ENCODE results near the gene TSC22D3. TPM values are rescaled to one million over a fixed set of nuclear protein-coding genes. Genes with fewer than 3 reads are reported as not detected.
"Not testable (repeated sequence)": the region's sequence is repeated elsewhere in the genome, so short reads cannot be mapped to it uniquely, and the experiment has no call there.

TSC22D3 gene
- total RNA-seq, 1 donor from 2014 or later, result 19.1 TPM

DNA sequence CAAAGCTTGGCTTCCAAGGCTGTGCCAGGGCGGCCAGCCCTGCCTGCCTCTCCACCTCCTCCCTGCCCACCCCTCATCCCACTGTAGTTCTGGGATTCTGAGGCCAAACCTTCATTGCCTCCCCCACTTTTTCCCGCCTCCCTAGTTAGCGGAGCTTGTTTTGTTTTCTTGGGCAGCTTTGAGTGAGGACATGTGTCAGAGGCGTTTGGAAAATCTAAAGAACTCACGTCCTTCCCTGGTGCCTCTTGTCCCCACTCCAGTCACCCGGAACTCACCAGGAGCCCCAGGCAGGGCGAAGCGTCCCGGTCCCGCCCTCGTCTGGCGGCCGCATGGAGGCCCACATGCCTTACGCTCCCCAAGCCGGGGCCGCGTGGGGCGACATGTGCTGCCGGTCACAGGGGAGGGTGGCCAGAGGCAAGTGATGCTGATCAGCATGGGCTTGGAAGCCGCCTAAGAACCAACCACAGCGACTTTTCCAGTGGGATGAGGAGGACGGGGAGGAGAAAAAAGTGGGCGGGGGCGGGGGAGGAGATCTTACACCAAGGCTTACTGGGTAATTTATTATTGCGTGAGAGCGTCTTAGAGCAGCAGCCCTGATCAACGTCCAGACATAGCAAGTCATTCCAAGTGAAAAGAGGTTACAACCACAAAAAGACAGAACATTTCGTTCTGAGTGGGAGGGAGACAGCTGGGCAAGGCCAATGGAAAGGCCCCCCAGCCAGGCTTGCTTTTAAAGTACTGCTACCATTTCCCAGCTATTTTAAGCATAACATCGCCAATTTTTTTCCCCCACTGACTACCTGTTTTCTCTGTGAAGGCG lies 98.8 kb downstream of the TSC22D3 start:
- peak; percentile 38 for DNase-seq (ENCODE audit: low spot score)
- intact Hi-C loops (cut with micrococcal nuclease), result loop anchor here (2.0 kb wide), 1 partner anchor 150 kb away; no protein-coding TSS in a partner anchor
- peak overlapping the region; percentile 90 for H3K4me3 Mint-ChIP-seq (ENCODE audit: low read depth)

DNA sequence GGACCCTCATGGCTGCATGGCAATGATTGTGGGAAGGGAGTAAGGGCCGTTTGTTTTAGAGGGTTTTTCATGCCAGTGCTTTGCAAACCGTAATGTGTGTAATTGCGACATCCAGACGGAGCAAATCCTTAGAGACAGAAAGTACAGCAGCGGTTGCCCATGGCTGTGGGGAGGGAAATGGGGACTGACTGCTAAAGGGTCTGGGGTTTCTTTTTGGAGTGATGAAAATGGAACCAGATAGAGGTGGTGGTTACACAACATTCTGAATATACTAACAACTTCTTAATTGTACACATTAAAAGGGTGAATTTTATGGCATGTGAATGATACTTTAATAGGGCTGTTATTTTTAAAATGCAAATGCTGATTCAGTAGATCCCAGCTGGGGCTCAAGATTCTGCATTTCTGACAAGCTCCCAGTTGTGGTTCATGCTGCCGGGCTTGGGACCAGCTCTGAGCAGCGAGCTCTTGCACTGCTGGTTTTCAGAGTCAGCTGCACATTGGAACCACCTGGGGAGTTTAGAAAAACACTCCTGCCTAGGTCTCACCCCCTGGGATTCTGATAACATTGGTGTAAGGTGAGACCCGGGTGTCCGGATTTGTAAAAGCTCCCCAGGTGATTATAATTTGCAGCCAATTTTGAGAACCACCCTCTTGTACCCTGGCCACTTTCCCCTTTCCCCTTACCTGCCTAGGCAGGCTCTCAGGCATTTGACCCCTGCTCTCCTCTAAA lies 99.6 kb downstream of the TSC22D3 start:
- Mint-ChIP-seq H3K27me3 (ENCODE audit: low read depth) (no peaks in the 10 kb centered on the region), H3K27ac (peak overlapping the region; percentile 99), H3K9me3 (no peaks in the 10 kb centered on the region), H3K36me3 (ENCODE audit: low read depth) (peaks cover 5% of the 10 kb centered on the region), H3K4me1 (ENCODE audit: low read depth) (peaks cover 58% of the 10 kb centered on the region), H3K4me3 (ENCODE audit: low read depth) (peak overlapping the region; percentile 90)
- intact Hi-C loops (cut with micrococcal nuclease), result loop anchor here (2.0 kb wide), 1 partner anchor 151 kb away; no protein-coding TSS in a partner anchor
- no peak for DNase-seq (ENCODE audit: low spot score)

More for the DNA sequence above, 98.8 kb downstream of the TSC22D3 start:
- Mint-ChIP-seq H3K27me3 (ENCODE audit: low read depth) (no peaks in the 10 kb centered on the region), H3K27ac (peak overlapping the region; percentile 99), H3K9me3 (no peaks in the 10 kb centered on the region), H3K4me1 (ENCODE audit: low read depth) (peaks cover 58% of the 10 kb centered on the region), H3K36me3 (ENCODE audit: low read depth) (peaks cover 5% of the 10 kb centered on the region)

DNA sequence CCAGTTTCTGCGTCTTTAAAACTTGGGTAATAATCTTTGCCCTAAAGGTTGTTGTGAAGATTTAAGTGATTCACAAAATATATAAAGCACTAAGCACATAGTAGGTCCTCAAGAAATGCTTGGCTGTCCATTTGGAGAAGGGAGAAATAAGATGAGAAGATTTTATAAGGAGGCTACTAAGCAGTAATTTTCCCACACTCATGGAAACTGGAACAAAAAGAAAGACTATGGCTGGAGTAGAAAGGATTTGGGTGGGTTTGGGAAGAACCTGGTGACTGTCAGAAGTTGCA lies 100.3 kb downstream of the TSC22D3 start:
- Mint-ChIP-seq H3K9me3 (no peaks in the 10 kb centered on the region), H3K4me3 (ENCODE audit: low read depth) (peak overlapping the region; percentile 90), H3K36me3 (ENCODE audit: low read depth) (peaks cover 5% of the 10 kb centered on the region), H3K27ac (peak overlapping the region; percentile 99), H3K4me1 (ENCODE audit: low read depth) (peaks cover 56% of the 10 kb centered on the region), H3K27me3 (ENCODE audit: low read depth) (no peaks in the 10 kb centered on the region)
- intact Hi-C loops (cut with micrococcal nuclease), result no loop called here
- no peak for DNase-seq (ENCODE audit: low spot score)

GRCh38 chrX:107674480-107675364 lies 100.9 kb downstream of the TSC22D3 start:
- Mint-ChIP-seq H3K27me3 (ENCODE audit: low read depth) (no peaks in the 10 kb centered on the region), H3K9me3 (no peaks in the 10 kb centered on the region), H3K36me3 (ENCODE audit: low read depth) (peaks cover 5% of the 10 kb centered on the region), H3K27ac (peak overlapping the region; percentile 99), H3K4me3 (ENCODE audit: low read depth) (peak overlapping the region; percentile 90), H3K4me1 (ENCODE audit: low read depth) (peaks cover 53% of the 10 kb centered on the region)
- peak; percentile 33 for DNase-seq (ENCODE audit: low spot score)
- intact Hi-C loops (cut with micrococcal nuclease), result loop anchor here (1.0 to 5.0 kb wide), 3 partner anchors 37 to 173 kb away; no protein-coding TSS in a partner anchor

DNA sequence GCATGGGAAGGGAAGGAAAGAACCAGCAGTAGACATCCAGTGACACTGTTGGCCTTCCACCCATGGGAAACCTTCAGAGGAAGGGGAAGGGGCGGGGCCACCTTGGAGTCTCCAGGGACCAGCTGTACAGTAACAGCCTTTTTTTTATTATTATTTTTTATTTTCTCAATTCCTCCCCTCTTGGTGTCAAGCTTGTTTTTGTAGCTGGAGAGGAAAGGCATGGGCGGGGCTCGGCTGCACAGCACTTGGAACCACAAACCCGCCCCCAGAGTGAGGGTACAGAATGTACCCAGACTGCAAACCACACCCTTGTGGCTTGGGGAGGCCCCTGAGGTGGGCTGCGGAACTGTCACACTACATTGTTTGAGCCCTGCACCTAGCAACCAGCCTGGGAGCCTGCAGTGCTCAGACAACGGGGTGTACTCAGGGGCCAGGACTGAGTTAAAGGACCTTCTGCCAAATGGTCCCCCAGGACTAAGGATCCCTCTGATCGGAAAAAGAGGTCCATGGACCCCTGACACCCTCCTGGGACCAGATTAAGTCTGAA lies 101.6 kb downstream of the TSC22D3 start:
- peak; percentile 86 for DNase-seq (ENCODE audit: low spot score)
- H3K27me3 Mint-ChIP-seq (ENCODE audit: low read depth), result no peaks in the 10 kb centered on the region
- intact Hi-C loops (cut with micrococcal nuclease), result loop anchor here (1.0 to 5.0 kb wide), 5 partner anchors 37 to 173 kb away; partner anchors contain the start of genes NCBP2L and PRPS1
- H3K4me1 Mint-ChIP-seq (ENCODE audit: low read depth), result peaks cover 48% of the 10 kb centered on the region
- H3K36me3 Mint-ChIP-seq (ENCODE audit: low read depth), result peaks cover 5% of the 10 kb centered on the region
- H3K27ac Mint-ChIP-seq, result peak overlapping the region; percentile 99
- H3K4me3 Mint-ChIP-seq (ENCODE audit: low read depth), result peak overlapping the region; percentile 90
- no peaks in the 10 kb centered on the region for H3K9me3 Mint-ChIP-seq

DNA sequence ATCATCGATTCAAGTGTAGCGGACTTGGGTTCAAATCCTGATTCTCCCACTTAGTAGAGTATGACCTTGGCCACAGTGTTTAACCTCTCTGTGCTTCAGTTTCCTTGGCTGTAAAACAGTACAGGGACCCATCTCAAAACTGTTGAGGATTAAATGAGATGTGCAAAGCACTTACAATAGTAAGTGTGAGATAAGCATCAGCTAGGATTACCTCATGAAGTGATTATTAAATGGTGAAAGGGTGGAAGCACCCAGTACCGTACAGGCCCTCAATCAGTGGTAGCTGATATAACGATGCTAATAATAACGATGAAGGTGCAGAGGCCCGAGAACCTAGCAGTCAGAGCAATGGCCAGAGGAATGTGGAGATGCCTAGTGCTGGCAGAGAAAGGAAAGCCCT lies 102.2 kb downstream of the TSC22D3 start:
- Mint-ChIP-seq H3K27ac (peak overlapping the region; percentile 99), H3K4me1 (ENCODE audit: low read depth) (peaks cover 42% of the 10 kb centered on the region), H3K36me3 (ENCODE audit: low read depth) (peaks cover 5% of the 10 kb centered on the region), H3K27me3 (ENCODE audit: low read depth) (no peaks in the 10 kb centered on the region), H3K4me3 (ENCODE audit: low read depth) (peak overlapping the region; percentile 54), H3K9me3 (no peaks in the 10 kb centered on the region)
- DNase-seq (ENCODE audit: low spot score), result no peak
- intact Hi-C loops (cut with micrococcal nuclease), result loop anchor here (1.0 to 5.0 kb wide), 3 partner anchors 45 to 174 kb away; partner anchors contain the start of genes NCBP2L and PRPS1

DNA sequence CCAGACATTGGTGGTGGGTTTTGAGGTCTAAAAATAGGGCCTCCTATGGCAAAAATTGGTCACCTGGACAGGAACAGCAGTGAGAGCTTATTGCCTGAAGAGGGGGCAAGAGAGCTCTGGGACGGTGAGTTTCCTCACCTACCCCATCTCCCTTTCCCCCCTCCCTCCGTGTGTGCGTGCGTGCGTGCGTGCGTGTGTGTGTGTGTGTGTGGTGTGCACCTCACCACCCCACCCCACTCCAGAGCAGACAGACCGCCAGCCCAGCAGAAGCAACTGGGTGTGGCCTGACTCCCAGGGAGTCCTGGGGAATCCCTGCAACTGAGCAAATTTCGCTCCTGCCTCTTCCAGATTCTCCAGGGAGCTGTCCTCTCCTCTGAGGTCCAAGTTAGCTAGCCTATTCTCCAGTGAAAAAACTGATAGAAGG lies 102.6 kb downstream of the TSC22D3 start:
- no peaks in the 10 kb centered on the region for H3K9me3 Mint-ChIP-seq
- peaks cover 37% of the 10 kb centered on the region for H3K4me1 Mint-ChIP-seq (ENCODE audit: low read depth)
- peak; percentile 74 for DNase-seq (ENCODE audit: low spot score)
- H3K4me3 Mint-ChIP-seq (ENCODE audit: low read depth), result peak overlapping the region; percentile 54
- intact Hi-C loops (cut with micrococcal nuclease), result loop anchor here (1.0 to 5.0 kb wide), 3 partner anchors 45 to 174 kb away; partner anchors contain the start of genes NCBP2L and PRPS1
- no peaks in the 10 kb centered on the region for H3K27me3 Mint-ChIP-seq (ENCODE audit: low read depth)
- peaks cover 5% of the 10 kb centered on the region for H3K36me3 Mint-ChIP-seq (ENCODE audit: low read depth)
- H3K27ac Mint-ChIP-seq, result peak overlapping the region; percentile 99

GRCh38 chrX:107671256-107671655 lies 104.3 kb downstream of the TSC22D3 start:
- H3K4me1 Mint-ChIP-seq (ENCODE audit: low read depth), result peaks cover 34% of the 10 kb centered on the region
- not testable (repeated sequence) for DNase-seq (ENCODE audit: low spot score); H3K4me3 Mint-ChIP-seq (ENCODE audit: low read depth); H3K27ac Mint-ChIP-seq; H3K9me3 Mint-ChIP-seq; H3K27me3 Mint-ChIP-seq (ENCODE audit: low read depth)
- peaks cover 13% of the 10 kb centered on the region for H3K36me3 Mint-ChIP-seq (ENCODE audit: low read depth)
- intact Hi-C loops (cut with micrococcal nuclease), result loop anchor here (5.0 kb wide), 1 partner anchor 176 kb away; no protein-coding TSS in a partner anchor

DNA sequence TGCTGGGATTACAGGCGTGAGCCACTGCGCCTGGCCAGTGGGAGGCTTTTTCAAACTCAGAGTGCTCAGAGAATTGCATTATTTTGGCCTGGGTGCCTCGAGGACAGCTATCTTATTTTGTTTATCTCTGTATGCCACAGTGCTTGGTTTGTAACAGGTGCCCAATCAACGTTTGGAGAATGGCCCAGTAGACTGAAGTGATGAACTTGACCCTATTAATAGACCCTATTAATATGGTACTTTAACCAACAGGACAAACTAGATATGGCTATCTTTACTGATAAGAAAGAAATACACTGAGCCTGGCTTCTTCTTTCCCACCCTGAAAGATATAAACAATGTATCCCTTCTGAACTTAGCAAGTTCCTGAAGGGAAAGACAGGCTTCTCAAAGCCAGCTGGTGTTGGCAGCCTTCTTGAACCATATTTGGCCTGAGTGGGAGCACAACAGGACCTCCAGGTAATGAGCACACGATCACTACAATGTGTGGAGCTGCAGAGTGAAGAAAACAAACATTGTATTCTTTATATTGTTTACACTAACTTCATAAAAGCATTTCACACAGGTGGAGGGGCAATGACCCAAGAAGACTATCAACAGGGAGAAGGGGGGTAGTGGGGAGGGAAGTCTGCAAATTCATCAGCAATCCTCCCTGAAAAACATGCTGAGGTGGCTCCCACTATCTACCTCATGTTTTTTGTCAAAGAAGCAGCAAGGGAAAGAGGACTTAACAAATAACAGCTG lies 105.5 kb downstream of the TSC22D3 start:
- H3K27ac Mint-ChIP-seq, result no peak overlapping the region
- intact Hi-C loops (cut with micrococcal nuclease), result loop anchor here (5.0 kb wide), 1 partner anchor 177 kb away; no protein-coding TSS in a partner anchor
- peaks cover 24% of the 10 kb centered on the region for H3K4me1 Mint-ChIP-seq (ENCODE audit: low read depth)
- H3K9me3 Mint-ChIP-seq, result no peaks in the 10 kb centered on the region
- DNase-seq (ENCODE audit: low spot score), result no peak
- peaks cover 10% of the 10 kb centered on the region for H3K36me3 Mint-ChIP-seq (ENCODE audit: low read depth)
- no peaks in the 10 kb centered on the region for H3K27me3 Mint-ChIP-seq (ENCODE audit: low read depth)
- no peak overlapping the region for H3K4me3 Mint-ChIP-seq (ENCODE audit: low read depth)

GRCh38 chrX:107669261-107669660 lies 106.3 kb downstream of the TSC22D3 start:
- Mint-ChIP-seq H3K27ac (no peak overlapping the region), H3K36me3 (ENCODE audit: low read depth) (peaks cover 8% of the 10 kb centered on the region), H3K4me1 (ENCODE audit: low read depth) (peaks cover 16% of the 10 kb centered on the region), H3K4me3 (ENCODE audit: low read depth) (no peak overlapping the region), H3K27me3 (ENCODE audit: low read depth) (no peaks in the 10 kb centered on the region), H3K9me3 (no peaks in the 10 kb centered on the region)
- no peak for DNase-seq (ENCODE audit: low spot score)
- intact Hi-C loops (cut with micrococcal nuclease), result no loop called here

DNA sequence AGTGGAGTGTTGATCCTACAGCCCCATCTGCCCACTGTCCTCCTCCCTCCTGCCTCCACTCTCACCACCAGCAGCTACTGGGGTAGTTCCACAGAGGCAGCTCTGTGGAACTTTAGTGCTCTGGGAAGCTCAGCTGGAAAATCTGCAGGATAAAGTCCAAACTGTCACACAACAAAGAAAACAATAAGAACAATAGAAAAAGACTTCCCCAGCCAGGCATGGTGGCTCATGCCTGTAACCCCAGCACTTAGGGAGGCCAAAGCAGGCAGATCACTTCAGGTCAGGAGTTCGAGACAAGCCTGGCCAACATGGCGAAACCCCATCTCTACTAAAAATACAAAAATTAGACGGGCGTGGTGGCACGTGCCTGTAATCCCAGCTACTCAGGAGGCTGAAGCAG lies 106.9 kb downstream of the TSC22D3 start:
- H3K4me1 Mint-ChIP-seq (ENCODE audit: low read depth), result peaks cover 14% of the 10 kb centered on the region
- H3K27ac Mint-ChIP-seq; intact Hi-C loops (cut with micrococcal nuclease); H3K9me3 Mint-ChIP-seq; H3K27me3 Mint-ChIP-seq (ENCODE audit: low read depth); DNase-seq (ENCODE audit: low spot score); H3K36me3 Mint-ChIP-seq (ENCODE audit: low read depth); H3K4me3 Mint-ChIP-seq (ENCODE audit: low read depth): not testable (repeated sequence)
